ENCODE measurements around the gene OSBPL7. TPM values are rescaled to one million over a fixed set of nuclear protein-coding genes. Genes with fewer than 3 reads are reported as not detected.
A peak's percentile ranks its signal among the peaks of the same experiment; 100 is the strongest.

Gene OSBPL7
- total and polyA plus RNA-seq, 2 of the 13 experiments (the other 11 are each of a cell fraction or from before 2014, with no cell fraction given), result 4.7 to 6.6 TPM

- TF ChIP-seq HNRNPLL (IDR thresholded peaks at IDR 0.05; ENCODE audit: low read depth, low read length, poor library complexity, severe bottlenecking), result no peak
- no peak for TF ChIP-seq ZC3H13 (CRISPR knock-in tag; IDR thresholded peaks at IDR 0.05)
- no peak for TF ChIP-seq ZNF460 (CRISPR knock-in tag; IDR thresholded peaks at IDR 0.05; ENCODE audit: borderline replicate concordance)
- no peak for TF ChIP-seq HES4 (CRISPR knock-in tag; IDR thresholded peaks at IDR 0.05; ENCODE audit: borderline replicate concordance)
- no peak for TF ChIP-seq PAX8 (CRISPR knock-in tag; IDR thresholded peaks at IDR 0.05; ENCODE audit: borderline replicate concordance)
- TF ChIP-seq CBX1 (IDR thresholded peaks at IDR 0.05; ENCODE audit: low read depth), result no peak
- TF ChIP-seq YY1 (IDR thresholded peaks at IDR 0.05; ENCODE audit: insufficient read depth, insufficient replicate concordance, low read depth, low read length), result no peak
- TF ChIP-seq ZNF18 (CRISPR knock-in tag; IDR thresholded peaks at IDR 0.05; ENCODE audit: insufficient replicate concordance), result peak; percentile 61
- no peak for TF ChIP-seq DMTF1 (CRISPR knock-in tag; IDR thresholded peaks at IDR 0.05)
- peak; percentile 72; the same call in 1 of the 2 replicates for TF ChIP-seq IKZF5 (CRISPR knock-in tag; IDR thresholded peaks at IDR 0.05)
- no peak for TF ChIP-seq IKZF1 (IDR thresholded peaks at IDR 0.05)
- TF ChIP-seq HNF4G (IDR thresholded peaks at IDR 0.05; ENCODE audit: borderline replicate concordance, low read depth, low read length), result no peak
- TF ChIP-seq HNF4G (CRISPR knock-in tag; IDR thresholded peaks at IDR 0.05; ENCODE audit: borderline replicate concordance, low read depth), result no peak
- no peak for TF ChIP-seq PRDM4 (CRISPR knock-in tag; IDR thresholded peaks at IDR 0.05; ENCODE audit: borderline replicate concordance)
- no peak for TF ChIP-seq CREBL2 (CRISPR knock-in tag; IDR thresholded peaks at IDR 0.05; ENCODE audit: borderline replicate concordance)
- no peak for TF ChIP-seq IKZF4 (CRISPR knock-in tag; IDR thresholded peaks at IDR 0.05; ENCODE audit: borderline replicate concordance, low read depth, not compliant biosample characterization)
- no peak for TF ChIP-seq ZNF761 (CRISPR knock-in tag; conservative IDR thresholded peaks at IDR 0.05)
- no peak for TF ChIP-seq ZNF839 (CRISPR knock-in tag; IDR thresholded peaks at IDR 0.05; ENCODE audit: borderline replicate concordance)
- no peak for TF ChIP-seq AHR (CRISPR knock-in tag; IDR thresholded peaks at IDR 0.05)
- TF ChIP-seq ZFAT (CRISPR knock-in tag; conservative IDR thresholded peaks at IDR 0.05), result no peak
- TF ChIP-seq AGO2 (optimal IDR thresholded peaks at IDR 0.05; ENCODE audit: low read depth, low read length), result no peak
- TF ChIP-seq ZNF501 (CRISPR knock-in tag; IDR thresholded peaks at IDR 0.05), result 0 out of 2 replicates have a peak, but pooled peaks have one; percentile 31
Measured at GRCh38 chr17:47785538-47786123, 36.0 kb downstream of the OSBPL7 start (continued).

All from HepG2 (cell line).